Large intestine (tissue), 12 donors: Measurements from ENCODE around the gene SIGLEC12. TPM values are rescaled to one million over a fixed set of nuclear protein-coding genes. Genes with fewer than 3 reads are reported as not detected.

Experiments used
- DNase-seq, 2 donors: peaks; one replicate each; pipeline versions ENCODE4 v3.0.0 to v3.0.0-alpha.2; 2013
- H3K27ac ChIP-seq: one replicate; pipeline ENCODE4 v1.5.1; 2013; ENCODE audit warnings: low read length
- H3K27me3 ChIP-seq: 2 replicates; pipeline ENCODE4 v1.6.1; 2013; ENCODE audit warnings: low read length; ENCODE audit not compliant: control insufficient read depth, insufficient read depth
- H3K36me3 ChIP-seq: 2 replicates; pipeline ENCODE4 v1.6.1; 2013; ENCODE audit warnings: low read length; ENCODE audit not compliant: control insufficient read depth, insufficient read depth
- H3K4me1 ChIP-seq: one replicate; pipeline ENCODE4 v1.6.1; 2013; ENCODE audit warnings: low read length; ENCODE audit not compliant: control insufficient read depth, insufficient read depth
- H3K4me3 ChIP-seq: one replicate; pipeline ENCODE4 v1.5.1; 2013; ENCODE audit warnings: low read length
- H3K9me3 ChIP-seq: one replicate; pipeline ENCODE4 v1.6.1; 2013; ENCODE audit warnings: mild to moderate bottlenecking, low read depth, low read length, moderate library complexity; ENCODE audit not compliant: control insufficient read depth
- WGBS: methylation state at CpG from one replicate; pipeline ENCODE4 v1.1.5; 2013; ENCODE audit warnings: low lambda C conversion rate; ENCODE audit not compliant: insufficient coverage; 5-methylcytosine and 5-hydroxymethylcytosine counted together
- long read RNA-seq, 11 donors: transcript quantifications; one replicate each; lab custom pipeline, GENCODE V29; 2026
- polyA plus RNA-seq: library from polyadenylated mRNA; unstranded; fragments of 120-200 nt; gene quantifications from one replicate; pipeline ENCODE4 v1.2.1, GENCODE V29; 2013

Gene SIGLEC12
- 5.1 TPM for polyA plus RNA-seq
- long read RNA-seq, donor 1, result 0 reads
- long read RNA-seq, donor 2, partial matches to known transcripts, result 0 of 1 reads
- long read RNA-seq, donor 2, other reads (novel, unspliced or antisense), result 0 of 1 reads
- long read RNA-seq, donor 3, partial matches to known transcripts, result 36 of 36 reads
- long read RNA-seq, donor 3, other reads (novel, unspliced or antisense), result 0 of 36 reads
- long read RNA-seq, donor 4, result 0 reads
- long read RNA-seq, donor 5, result 0 reads
- long read RNA-seq, donor 6, partial matches to known transcripts, result 6 of 6 reads
- long read RNA-seq, donor 6, other reads (novel, unspliced or antisense), result 0 of 6 reads
- long read RNA-seq, donor 7, partial matches to known transcripts, result 5 of 5 reads
- long read RNA-seq, donor 7, other reads (novel, unspliced or antisense), result 0 of 5 reads
- long read RNA-seq, donor 8, partial matches to known transcripts, result 9 of 11 reads
- long read RNA-seq, donor 8, other reads (novel, unspliced or antisense), result 0 of 11 reads
- long read RNA-seq, donor 9, result 0 reads
- long read RNA-seq, donor 10, partial matches to known transcripts, result 5 of 6 reads
- long read RNA-seq, donor 10, other reads (novel, unspliced or antisense), result 0 of 6 reads
- long read RNA-seq, donor 11, result 0 reads

GRCh38 chr19:51501594-51502263, at the start of gene SIGLEC12:
SIGLEC12 (minus strand) TSS chr19:51501800; CDS start chr19:51501733, 67 bp downstream.
- Histone ChIP-seq H3K27ac (no peak within 1 kb of the TSS), H3K4me1 (no peaks in the 10 kb centered on the region), H3K36me3 (no peaks in the 10 kb centered on the region), H3K27me3 (no peaks in the 10 kb centered on the region), H3K4me3 (no peak within 1 kb of the TSS), H3K9me3 (no peaks in the 10 kb centered on the region)
- WGBS, result no CpG with 5 or more reads among the region's 12 CpGs
- DNase-seq, result no peak

DNA sequence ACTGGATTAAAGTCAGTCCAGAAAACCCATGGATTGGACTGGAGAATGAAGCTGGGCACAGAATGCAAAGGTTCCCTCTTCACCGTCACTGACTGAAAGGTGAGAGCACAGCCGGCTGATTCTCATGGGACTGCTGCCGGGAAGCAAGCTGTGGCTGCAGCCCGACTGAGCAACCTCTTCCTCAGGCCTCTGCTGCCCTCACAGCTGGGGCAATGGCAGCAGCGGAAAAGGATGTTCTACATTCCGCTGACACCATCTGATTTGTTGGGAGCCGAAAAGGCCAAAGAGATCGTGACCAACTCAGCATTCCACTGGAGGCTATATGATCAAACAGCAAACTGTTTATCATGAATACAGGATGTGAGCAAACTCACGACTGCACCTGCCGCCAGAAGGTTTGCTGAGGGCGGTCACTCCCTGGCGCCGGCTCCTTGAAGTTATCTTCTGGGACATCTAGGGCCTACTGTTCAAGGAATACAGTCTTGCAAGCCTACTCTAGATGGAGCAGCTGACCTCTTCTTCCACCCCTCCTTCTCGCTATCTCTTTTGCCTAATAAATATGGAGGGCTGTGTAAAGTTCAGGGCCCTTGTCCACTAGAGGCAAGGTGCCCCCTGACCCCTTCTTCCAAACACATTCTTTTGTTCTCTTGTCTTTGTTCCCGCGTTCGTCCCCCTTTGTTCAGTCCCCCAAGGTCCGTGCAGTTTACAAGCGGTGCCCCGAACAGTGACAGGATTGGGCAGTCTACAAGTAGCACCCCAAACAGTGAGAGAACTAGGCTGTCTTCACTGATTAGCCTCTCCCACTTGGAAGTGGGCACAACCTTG, 49.5 kb upstream of the SIGLEC12 start:
- DNase-seq, result no peak
- H3K27ac ChIP-seq, result no peak overlapping the region
- no peak overlapping the region for H3K4me3 ChIP-seq
- no peaks in the 10 kb centered on the region for H3K9me3 ChIP-seq
- peaks cover 2% of the 10 kb centered on the region for H3K4me1 ChIP-seq
- H3K27me3 ChIP-seq, result no peaks in the 10 kb centered on the region
- no CpG with 5 or more reads among the region's 20 CpGs for WGBS
- no peaks in the 10 kb centered on the region for H3K36me3 ChIP-seq

- no peak overlapping the region for H3K4me3 ChIP-seq
- DNase-seq, result no peak
- no peak overlapping the region for H3K27ac ChIP-seq
- H3K4me1 ChIP-seq, result peaks cover 2% of the 10 kb centered on the region
- no CpG with 5 or more reads among the region's 8 CpGs for whole genome bisulfite sequencing
- no peaks in the 10 kb centered on the region for H3K36me3 ChIP-seq
- no peaks in the 10 kb centered on the region for H3K9me3 ChIP-seq
- no peaks in the 10 kb centered on the region for H3K27me3 ChIP-seq
Measured at GRCh38 chr19:51549533-51550324, 48.1 kb upstream of the SIGLEC12 start.

- Histone ChIP-seq H3K9me3 (no peaks in the 10 kb centered on the region), H3K36me3 (no peaks in the 10 kb centered on the region), H3K4me1 (peaks cover 2% of the 10 kb centered on the region), H3K4me3 (no peak overlapping the region), H3K27me3 (no peaks in the 10 kb centered on the region), H3K27ac (no peak overlapping the region)
- WGBS, result no CpG with 5 or more reads among the region's 4 CpGs
- DNase-seq, result no peak
Measured at GRCh38 chr19:51548891-51549305, 47.3 kb upstream of the SIGLEC12 start.

DNA sequence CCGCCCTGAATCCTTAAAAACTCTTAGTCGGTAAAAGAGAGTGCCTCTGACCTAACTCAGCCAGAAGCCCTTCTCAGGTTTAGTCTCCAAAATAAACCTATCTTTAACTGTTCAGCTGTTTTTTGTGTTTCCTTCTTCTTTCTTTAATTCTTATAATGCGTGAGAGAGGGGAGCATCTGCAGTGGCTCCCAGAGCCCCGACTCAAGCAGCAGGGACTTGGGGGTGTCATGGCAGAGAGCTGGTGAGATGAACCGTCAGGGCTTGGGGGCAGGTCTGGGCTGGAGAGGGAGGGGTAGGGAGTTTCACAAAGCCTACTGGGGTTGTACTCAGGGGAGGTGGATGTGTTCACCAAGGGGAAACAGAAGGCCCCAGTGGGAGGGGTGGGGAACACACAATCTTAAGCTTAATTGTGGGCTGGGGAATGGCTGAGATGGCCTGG, 46.6 kb upstream of the SIGLEC12 start:
- Histone ChIP-seq H3K36me3 (no peaks in the 10 kb centered on the region), H3K4me1 (peaks cover 2% of the 10 kb centered on the region), H3K27me3 (no peaks in the 10 kb centered on the region), H3K9me3 (no peaks in the 10 kb centered on the region), H3K4me3 (no peak overlapping the region), H3K27ac (no peak overlapping the region)
- no peak for DNase-seq
- no CpG with 5 or more reads among the region's 5 CpGs for WGBS

- no peaks in the 10 kb centered on the region for H3K36me3 ChIP-seq
- whole genome bisulfite sequencing, result no CpG with 5 or more reads among the region's 7 CpGs
- H3K27me3 ChIP-seq, result no peaks in the 10 kb centered on the region
- peak in 1 of 2 donors; percentile 10 for DNase-seq
- H3K4me1 ChIP-seq, result peaks cover 2% of the 10 kb centered on the region
- no peak overlapping the region for H3K4me3 ChIP-seq
- H3K9me3 ChIP-seq, result no peaks in the 10 kb centered on the region
- H3K27ac ChIP-seq, result no peak overlapping the region
Measured at GRCh38 chr19:51547397-51548212, 46.0 kb upstream of the SIGLEC12 start.

DNA sequence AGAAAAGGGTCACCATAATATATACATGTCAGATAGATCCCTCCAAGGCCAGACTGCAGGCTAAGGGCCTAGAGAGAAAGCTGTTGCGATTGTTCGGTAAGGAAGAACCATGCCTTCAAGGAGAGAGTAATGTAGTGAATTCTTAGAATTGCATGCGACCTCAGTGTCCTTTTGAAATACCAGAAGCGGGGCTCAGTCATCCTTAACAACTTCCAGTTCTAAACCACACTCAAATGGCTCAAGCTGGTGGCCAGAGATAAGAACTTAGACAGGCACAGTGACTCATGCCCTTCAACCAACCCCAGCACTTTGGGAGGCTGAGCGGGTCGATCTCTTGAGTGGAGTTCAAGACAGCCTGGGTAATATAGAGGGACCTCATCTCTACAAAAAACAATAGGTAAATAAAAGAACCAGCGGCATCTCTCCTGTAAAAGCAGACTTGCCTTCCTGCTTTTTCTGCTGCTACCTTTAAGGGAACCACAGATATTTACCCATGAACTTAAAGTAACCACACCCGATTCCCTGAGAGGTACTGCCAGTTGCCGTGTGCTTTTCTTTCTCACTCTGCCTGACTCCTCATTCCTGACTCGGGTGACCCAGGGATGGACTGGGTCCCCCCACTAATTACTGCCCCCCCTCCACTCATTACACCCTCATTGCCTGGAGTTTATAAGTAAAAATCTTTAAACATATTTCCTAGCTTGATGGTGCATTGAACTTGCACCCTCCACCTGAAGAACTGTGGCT, 45.2 kb upstream of the SIGLEC12 start:
- H3K4me1 ChIP-seq, result peaks cover 2% of the 10 kb centered on the region
- no peak overlapping the region for H3K27ac ChIP-seq
- no CpG with 5 or more reads among the region's 10 CpGs for WGBS
- DNase-seq, result no peak
- no peaks in the 10 kb centered on the region for H3K9me3 ChIP-seq
- H3K27me3 ChIP-seq, result no peaks in the 10 kb centered on the region
- no peak overlapping the region for H3K4me3 ChIP-seq
- H3K36me3 ChIP-seq, result no peaks in the 10 kb centered on the region

GRCh38 chr19:51546107-51546649, 44.6 kb upstream of the SIGLEC12 start:
- H3K9me3 ChIP-seq, result no peaks in the 10 kb centered on the region
- WGBS, result no CpG with 5 or more reads among the region's 5 CpGs
- no peaks in the 10 kb centered on the region for H3K27me3 ChIP-seq
- peaks cover 2% of the 10 kb centered on the region for H3K4me1 ChIP-seq
- no peak overlapping the region for H3K27ac ChIP-seq
- no peak overlapping the region for H3K4me3 ChIP-seq
- no peaks in the 10 kb centered on the region for H3K36me3 ChIP-seq
- no peak for DNase-seq
